Measurements from ENCODE around the gene MLF2. TPM values are rescaled to one million over a fixed set of nuclear protein-coding genes. Genes with fewer than 3 reads are reported as not detected.
A peak's percentile ranks its signal among the peaks of the same experiment; 100 is the strongest.

MLF2 gene
- total and polyA plus RNA-seq, 2 of the 13 experiments (the other 11 are each of a cell fraction or from before 2014, with no cell fraction given): 88.1 to 167 TPM

DNA sequence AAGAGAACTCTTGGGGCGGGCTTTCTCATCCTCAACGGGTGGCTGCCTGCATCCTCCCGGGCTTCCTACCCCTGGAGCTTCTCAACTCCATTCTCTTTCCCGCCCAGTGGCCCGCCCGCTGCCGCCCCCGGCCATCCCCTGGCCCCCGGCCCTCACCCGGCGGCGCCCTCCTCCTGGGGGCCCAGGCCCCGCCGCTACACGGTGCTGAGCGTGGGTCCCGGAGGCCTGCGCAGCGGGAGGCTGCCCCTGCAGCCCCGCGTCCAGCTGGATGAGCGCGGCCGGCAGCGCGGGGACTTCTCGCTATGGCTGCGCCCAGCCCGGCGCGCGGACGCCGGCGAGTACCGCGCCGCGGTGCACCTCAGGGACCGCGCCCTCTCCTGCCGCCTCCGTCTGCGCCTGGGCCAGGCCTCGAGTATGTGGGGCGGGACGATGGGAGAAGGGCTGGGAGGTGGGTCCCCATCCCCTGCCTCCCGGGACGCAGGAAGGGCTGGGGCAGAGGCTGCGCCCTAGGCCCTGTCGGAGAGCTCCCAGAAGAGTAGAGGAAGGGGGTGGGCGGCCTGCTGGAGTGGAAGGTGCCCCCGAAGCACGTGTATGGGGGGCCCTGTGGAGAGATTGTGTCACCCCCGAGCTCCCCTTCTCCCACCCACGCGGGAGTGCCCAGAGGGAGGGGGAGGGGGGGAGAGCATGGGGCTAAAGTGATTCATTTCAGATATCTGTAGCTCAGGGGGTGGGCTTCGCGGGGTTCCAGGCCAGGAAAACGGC, 20.8 kb upstream of the MLF2 start:
- no peaks in the 10 kb centered on the region for H4K20me1 ChIP-seq (ENCODE audit: insufficient read depth, low read length)
- BruUV-seq (replicated peaks): no TSS peak
- no peak for TF ChIP-seq ZMAT5 (CRISPR knock-in tag; IDR thresholded peaks at IDR 0.05; ENCODE audit: borderline replicate concordance, low read depth)
- TF ChIP-seq RBFOX2 (IDR thresholded peaks at IDR 0.05; ENCODE audit: low read depth, low read length): peak; percentile 31; the same call in 1 of the 2 replicates
- H3K27me3 ChIP-seq (ENCODE audit: control insufficient read depth in 1 of 2, insufficient read depth in 2 of 2, low read length in 2 of 2): no peaks in the 10 kb centered on the region; a peak in 1 of 5 replicates
- H3K9me3 ChIP-seq (ENCODE audit: low read length): no peaks in the 10 kb centered on the region
- H3K4me2 ChIP-seq (ENCODE audit: low read depth, low read length): no peak overlapping the region
- intact Hi-C loops (cut with micrococcal nuclease; ENCODE audit: unreplicated experiment): no loop called here
- no peak overlapping the region for H2AFZ ChIP-seq (ENCODE audit: low read length)
- ChIA-PET CTCF (ENCODE audit: low intra/inter-chr PET ratio, low total read pairs) (no interaction called here), POLR2A (interaction anchor here (3.2 to 5.5 kb wide), 2 partner anchors 7 to 21 kb away, joined by 17 to 59 read pairs; partner anchors contain the start of genes MLF2 and PTMS)
- FAIRE-seq (no peak), DNase-seq (ENCODE audit: low spot score) (no peak), ATAC-seq (no peak)
- no peak overlapping the region for H3K27ac ChIP-seq (ENCODE audit: extremely low read length, insufficient read depth, low read length)
- 93% methylated on average over 49 of the region's 60 CpGs for WGBS (ENCODE audit: low lambda C conversion rate)
- H3K9ac ChIP-seq (ENCODE audit: insufficient read depth, low read depth, low read length): no peak overlapping the region
- peaks cover 85% of the 10 kb centered on the region for H3K4me1 ChIP-seq (ENCODE audit: insufficient read depth, low read length)
- no peak overlapping the region for H3K4me3 ChIP-seq (replicated peaks in 1 of 3; ENCODE audit: insufficient read depth in 1 of 3, low read depth in 2 of 3, low read length in 3 of 3)
- peaks cover 0 to 11% of the 10 kb centered on the region in 2 experiments; a peak in 1 of 5 replicates for H3K36me3 ChIP-seq (replicated peaks in 1 of 2; ENCODE audit: control insufficient read depth in 1 of 2, insufficient read depth in 2 of 2, low read length in 2 of 2)
- in situ Hi-C loops (cut with HindIII; ENCODE audit: extremely low pct_ligation_motif_present, low pct_unique_long_range_greater_than_20kb): no loop called here
- H3K79me2 ChIP-seq (ENCODE audit: insufficient read depth, low read length): peaks cover 2% of the 10 kb centered on the region

DNA sequence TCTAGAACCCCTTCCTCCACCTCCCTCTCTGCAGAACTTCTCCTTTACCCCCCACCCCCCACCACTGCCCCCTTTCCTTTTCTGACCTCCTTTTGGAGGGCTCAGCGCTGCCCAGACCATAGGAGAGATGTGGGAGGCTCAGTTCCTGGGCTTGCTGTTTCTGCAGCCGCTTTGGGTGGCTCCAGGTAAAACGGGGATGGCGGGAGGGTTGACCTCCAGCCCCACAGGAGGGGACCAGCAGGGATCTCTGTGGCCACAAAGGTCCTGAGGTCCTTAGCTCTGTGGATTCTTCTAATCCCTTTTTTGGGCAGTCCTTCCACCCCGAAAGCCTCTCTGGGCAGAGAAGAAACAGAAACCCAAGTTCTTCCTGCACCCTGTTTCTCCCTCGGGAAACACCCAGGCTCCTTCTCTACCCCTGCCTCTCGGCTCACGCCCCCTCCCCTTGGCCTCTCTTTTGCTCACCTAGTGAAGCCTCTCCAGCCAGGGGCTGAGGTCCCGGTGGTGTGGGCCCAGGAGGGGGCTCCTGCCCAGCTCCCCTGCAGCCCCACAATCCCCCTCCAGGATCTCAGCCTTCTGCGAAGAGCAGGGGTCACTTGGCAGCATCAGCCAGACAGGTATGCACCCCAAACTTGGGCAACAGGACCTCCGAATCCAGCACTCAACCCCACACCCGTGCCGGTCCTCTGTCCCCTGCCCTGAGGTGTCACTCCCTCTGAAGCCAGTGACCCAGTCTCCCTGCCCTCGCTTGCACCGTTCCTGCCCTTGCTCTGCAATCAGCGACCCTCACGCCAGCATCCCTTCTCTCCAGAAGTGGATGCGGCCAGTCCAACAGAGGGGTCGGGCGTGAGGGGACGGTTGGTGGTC, 20.0 kb upstream of the MLF2 start:
- no peak for ATAC-seq
- Histone ChIP-seq H3K9me3 (ENCODE audit: low read length) (no peaks in the 10 kb centered on the region), H4K20me1 (ENCODE audit: insufficient read depth, low read length) (0 out of 2 replicates have a peak, but pooled peaks cover 4% of the 10 kb centered on the region), H3K4me1 (ENCODE audit: insufficient read depth, low read length) (peaks cover 85% of the 10 kb centered on the region), H3K27me3 (ENCODE audit: control insufficient read depth in 1 of 2, insufficient read depth in 2 of 2, low read length in 2 of 2) (no peaks in the 10 kb centered on the region; a peak in 1 of 5 replicates), H2AFZ (ENCODE audit: low read length) (no peak overlapping the region), H3K4me2 (ENCODE audit: low read depth, low read length) (no peak overlapping the region), H3K36me3 (replicated peaks in 1 of 2; ENCODE audit: control insufficient read depth in 1 of 2, insufficient read depth in 2 of 2, low read length in 2 of 2) (peaks cover 0 to 11% of the 10 kb centered on the region in 2 experiments; a peak in 1 of 5 replicates), H3K4me3 (replicated peaks in 1 of 3; ENCODE audit: insufficient read depth in 1 of 3, low read depth in 2 of 3, low read length in 3 of 3) (no peak overlapping the region), H3K9ac (ENCODE audit: insufficient read depth, low read depth, low read length) (no peak overlapping the region), H3K79me2 (ENCODE audit: insufficient read depth, low read length) (peaks cover 10% of the 10 kb centered on the region), H3K27ac (ENCODE audit: extremely low read length, insufficient read depth, low read length) (no peak overlapping the region)
- DNase-seq (ENCODE audit: low spot score): no peak
- CTCF ChIA-PET (ENCODE audit: low intra/inter-chr PET ratio, low total read pairs): no interaction called here
- in situ Hi-C loops (cut with HindIII; ENCODE audit: extremely low pct_ligation_motif_present, low pct_unique_long_range_greater_than_20kb) (no loop called here), intact Hi-C loops (cut with micrococcal nuclease; ENCODE audit: unreplicated experiment) (no loop called here)
- peak; percentile 49 for TF ChIP-seq AGO2 (optimal IDR thresholded peaks at IDR 0.05; ENCODE audit: low read depth, low read length)
- TF ChIP-seq, protein P1, sequence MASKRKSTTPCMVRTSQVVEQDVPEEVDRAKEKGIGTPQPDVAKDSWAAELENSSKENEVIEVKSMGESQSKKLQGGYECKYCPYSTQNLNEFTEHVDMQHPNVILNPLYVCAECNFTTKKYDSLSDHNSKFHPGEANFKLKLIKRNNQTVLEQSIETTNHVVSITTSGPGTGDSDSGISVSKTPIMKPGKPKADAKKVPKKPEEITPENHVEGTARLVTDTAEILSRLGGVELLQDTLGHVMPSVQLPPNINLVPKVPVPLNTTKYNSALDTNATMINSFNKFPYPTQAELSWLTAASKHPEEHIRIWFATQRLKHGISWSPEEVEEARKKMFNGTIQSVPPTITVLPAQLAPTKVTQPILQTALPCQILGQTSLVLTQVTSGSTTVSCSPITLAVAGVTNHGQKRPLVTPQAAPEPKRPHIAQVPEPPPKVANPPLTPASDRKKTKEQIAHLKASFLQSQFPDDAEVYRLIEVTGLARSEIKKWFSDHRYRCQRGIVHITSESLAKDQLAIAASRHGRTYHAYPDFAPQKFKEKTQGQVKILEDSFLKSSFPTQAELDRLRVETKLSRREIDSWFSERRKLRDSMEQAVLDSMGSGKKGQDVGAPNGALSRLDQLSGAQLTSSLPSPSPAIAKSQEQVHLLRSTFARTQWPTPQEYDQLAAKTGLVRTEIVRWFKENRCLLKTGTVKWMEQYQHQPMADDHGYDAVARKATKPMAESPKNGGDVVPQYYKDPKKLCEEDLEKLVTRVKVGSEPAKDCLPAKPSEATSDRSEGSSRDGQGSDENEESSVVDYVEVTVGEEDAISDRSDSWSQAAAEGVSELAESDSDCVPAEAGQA (IDR thresholded peaks at IDR 0.05; ENCODE audit: low read depth): no peak
- TF ChIP-seq, protein P1 (CRISPR knock-in tag; IDR thresholded peaks at IDR 0.05; ENCODE audit: borderline replicate concordance): no peak
- FAIRE-seq: no peak
- no TSS peak for BruUV-seq (replicated peaks)
- 84% methylated on average over 21 of the region's 21 CpGs for WGBS (ENCODE audit: low lambda C conversion rate)
- POLR2A ChIA-PET: interaction anchor here (3.2 to 8.3 kb wide), 2 partner anchors 20 kb away, joined by 17 to 162 read pairs; partner anchors contain the start of gene MLF2
